ENCODE measurements around the gene LPAR3.

Gene LPAR3

GRCh38 chr1:84855691-84856630, 37.0 kb downstream of the LPAR3 start:
- DNase-seq, result no peak

- no peak for DNase-seq
These were observed 37.8 kb downstream of the LPAR3 start for GRCh38 chr1:84855168-84855567.

GRCh38 chr1:84853741-84854721, 39.0 kb downstream of the LPAR3 start:
- DNase-seq, result no peak

GRCh38 chr1:84851839-84852238, 41.2 kb downstream of the LPAR3 start:
- DNase-seq, result no peak

- no peak for DNase-seq
These were observed 43.5 kb downstream of the LPAR3 start for GRCh38 chr1:84849357-84849975.

- no peak for DNase-seq
These were observed 45.5 kb downstream of the LPAR3 start for GRCh38 chr1:84847253-84848250.

GRCh38 chr1:84846387-84846786, 46.6 kb downstream of the LPAR3 start:
- DNase-seq, result no peak

GRCh38 chr1:84845357-84845756, 47.6 kb downstream of the LPAR3 start:
- no peak for DNase-seq

GRCh38 chr1:84844094-84844493, 48.9 kb downstream of the LPAR3 start:
- DNase-seq, result no peak

GRCh38 chr1:84842748-84843231, 50.2 kb downstream of the LPAR3 start:
- no peak for DNase-seq

- DNase-seq, result no peak
These were observed 51.0 kb downstream of the LPAR3 start for GRCh38 chr1:84841971-84842370.

GRCh38 chr1:84840346-84840745, 52.7 kb downstream of the LPAR3 start:
- no peak for DNase-seq

GRCh38 chr1:84839544-84839943, 53.5 kb downstream of the LPAR3 start:
- DNase-seq, result no peak

- DNase-seq, result no peak
These were observed 56.9 kb downstream of the LPAR3 start for GRCh38 chr1:84836145-84836544.

- DNase-seq, result no peak
These were observed 57.8 kb downstream of the LPAR3 start for GRCh38 chr1:84835169-84835568.

GRCh38 chr1:84834419-84835064, 58.5 kb downstream of the LPAR3 start:
- no peak for DNase-seq

- DNase-seq, result no peak
These were observed 59.8 kb downstream of the LPAR3 start for GRCh38 chr1:84833194-84833593.

- DNase-seq, result no peak
These were observed 62.9 kb downstream of the LPAR3 start for GRCh38 chr1:84830136-84830535.

- no peak for DNase-seq
These were observed 65.0 kb downstream of the LPAR3 start for GRCh38 chr1:84827976-84828375.

- DNase-seq, result no peak
These were observed 65.5 kb downstream of the LPAR3 start for GRCh38 chr1:84827555-84827954.

GRCh38 chr1:84825161-84825560, 67.8 kb downstream of the LPAR3 start:
- no peak for DNase-seq

Data from NCI-H2171 treated with DMSO at 0.1 percent for 48 hours (cell line).